Measurements from ENCODE around the gene TAS2R9. TPM values are rescaled to one million over a fixed set of nuclear protein-coding genes. Genes with fewer than 3 reads are reported as not detected.

The TAS2R9 gene
- total and polyA plus RNA-seq, 2 of the 13 experiments (the other 11 are each of a cell fraction or from before 2014, with no cell fraction given) = 0.11 TPM; not detected in 1

DNA sequence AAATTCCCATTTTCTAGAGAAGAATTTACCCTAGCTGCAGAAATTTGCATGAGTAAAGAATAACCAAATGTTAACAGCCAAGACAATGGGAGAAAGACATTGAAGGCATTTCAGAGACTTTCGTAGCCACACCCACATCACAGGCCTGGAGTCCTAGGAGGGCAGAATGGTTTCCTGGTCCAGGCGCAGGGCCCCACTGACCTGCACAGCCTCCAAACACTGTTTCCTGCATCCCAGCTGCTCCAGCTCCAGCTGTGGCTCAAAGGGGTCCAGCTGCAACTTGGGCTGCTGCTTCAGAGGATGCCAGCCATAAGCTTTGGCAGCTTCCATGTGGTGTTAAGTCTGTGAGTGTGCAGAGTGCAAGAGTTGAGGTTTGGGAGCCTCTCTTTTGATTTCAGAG, 45.8 kb upstream of the TAS2R9 start:
- no TSS peak for BruUV-seq (replicated peaks)
- H3K4me1 ChIP-seq (ENCODE audit: insufficient read depth, low read length) = no peaks in the 10 kb centered on the region
- no peak overlapping the region for H3K27ac ChIP-seq (ENCODE audit: extremely low read length, insufficient read depth, low read length)
- H3K4me3 ChIP-seq (replicated peaks in 1 of 3; ENCODE audit: insufficient read depth in 1 of 3, low read depth in 2 of 3, low read length in 3 of 3) = no peak overlapping the region
- H3K27me3 ChIP-seq (ENCODE audit: control insufficient read depth in 1 of 2, insufficient read depth in 2 of 2, low read length in 2 of 2) = no peaks in the 10 kb centered on the region
- no peak overlapping the region for H3K9ac ChIP-seq (ENCODE audit: insufficient read depth, low read depth, low read length)
- intact Hi-C loops (cut with micrococcal nuclease; ENCODE audit: unreplicated experiment) (no loop called here), in situ Hi-C loops (cut with HindIII; ENCODE audit: extremely low pct_ligation_motif_present, low pct_unique_long_range_greater_than_20kb) (no loop called here)
- H4K20me1 ChIP-seq (ENCODE audit: insufficient read depth, low read length) = no peaks in the 10 kb centered on the region
- peaks cover 27% of the 10 kb centered on the region for H3K9me3 ChIP-seq (ENCODE audit: low read length)
- no peak overlapping the region for H2AFZ ChIP-seq (ENCODE audit: low read length)
- no peak overlapping the region for H3K4me2 ChIP-seq (ENCODE audit: low read depth, low read length)
- H3K36me3 ChIP-seq (replicated peaks in 1 of 2; ENCODE audit: control insufficient read depth in 1 of 2, insufficient read depth in 2 of 2, low read length in 2 of 2) = peaks cover 7 to 26% of the 10 kb centered on the region in 2 experiments; a peak in 4 of 5 replicates
- WGBS (ENCODE audit: low lambda C conversion rate) = 90% methylated on average over 1 of the region's 2 CpGs
- CTCF ChIA-PET (ENCODE audit: low intra/inter-chr PET ratio, low total read pairs) = no interaction called here
- ATAC-seq (no peak), DNase-seq (ENCODE audit: low spot score) (no peak), FAIRE-seq (no peak)
- POLR2A ChIA-PET = no interaction called here
- H3K79me2 ChIP-seq (ENCODE audit: insufficient read depth, low read length) = no peaks in the 10 kb centered on the region
- TF ChIP-seq MEIS2 (CRISPR knock-in tag; IDR thresholded peaks at IDR 0.05) (no peak), SYNCRIP (IDR thresholded peaks at IDR 0.05; ENCODE audit: insufficient read depth, low read depth, low read length) (no peak), RORA (CRISPR knock-in tag; IDR thresholded peaks at IDR 0.05) (no peak), BRCA1 (CRISPR knock-in tag; IDR thresholded peaks at IDR 0.05) (no peak), NR1H2 (CRISPR knock-in tag; IDR thresholded peaks at IDR 0.05; ENCODE audit: borderline replicate concordance, low read depth) (no peak), NKX3-1 (CRISPR knock-in tag; IDR thresholded peaks at IDR 0.05) (no peak), SMAD3 (CRISPR knock-in tag; IDR thresholded peaks at IDR 0.05) (no peak), CREB1 (IDR thresholded peaks at IDR 0.05) (no peak), CREB1 (CRISPR knock-in tag; IDR thresholded peaks at IDR 0.05) (no peak), SMYD3 (CRISPR knock-in tag; IDR thresholded peaks at IDR 0.05) (no peak), SMAD1 (CRISPR knock-in tag; IDR thresholded peaks at IDR 0.05; ENCODE audit: borderline replicate concordance, low read depth) (no peak)
- TF ChIP-seq, protein P1, sequence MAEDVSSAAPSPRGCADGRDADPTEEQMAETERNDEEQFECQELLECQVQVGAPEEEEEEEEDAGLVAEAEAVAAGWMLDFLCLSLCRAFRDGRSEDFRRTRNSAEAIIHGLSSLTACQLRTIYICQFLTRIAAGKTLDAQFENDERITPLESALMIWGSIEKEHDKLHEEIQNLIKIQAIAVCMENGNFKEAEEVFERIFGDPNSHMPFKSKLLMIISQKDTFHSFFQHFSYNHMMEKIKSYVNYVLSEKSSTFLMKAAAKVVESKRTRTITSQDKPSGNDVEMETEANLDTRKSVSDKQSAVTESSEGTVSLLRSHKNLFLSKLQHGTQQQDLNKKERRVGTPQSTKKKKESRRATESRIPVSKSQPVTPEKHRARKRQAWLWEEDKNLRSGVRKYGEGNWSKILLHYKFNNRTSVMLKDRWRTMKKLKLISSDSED (CRISPR knock-in tag; IDR thresholded peaks at IDR 0.05) = no peak
- TF ChIP-seq, protein P2, sequence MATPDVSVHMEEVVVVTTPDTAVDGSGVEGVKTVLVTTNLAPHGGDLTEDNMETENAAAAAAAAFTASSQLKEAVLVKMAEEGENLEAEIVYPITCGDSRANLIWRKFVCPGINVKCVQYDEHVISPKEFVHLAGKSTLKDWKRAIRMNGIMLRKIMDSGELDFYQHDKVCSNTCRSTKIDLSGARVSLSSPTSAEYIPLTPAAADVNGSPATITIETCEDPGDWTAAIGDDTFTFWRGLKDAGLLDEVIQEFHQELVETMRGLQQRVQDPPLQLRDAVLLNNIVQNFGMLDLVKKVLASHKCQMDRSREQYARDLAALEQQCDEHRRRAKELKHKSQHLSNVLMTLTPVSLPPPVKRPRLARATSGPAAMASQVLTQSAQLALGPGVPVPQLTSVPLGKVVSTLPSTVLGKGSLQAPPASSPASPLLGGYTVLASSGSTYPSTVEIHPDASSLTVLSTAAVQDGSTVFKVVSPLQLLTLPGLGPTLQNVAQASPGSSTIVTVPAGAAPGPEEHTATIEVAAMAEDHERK (CRISPR knock-in tag; IDR thresholded peaks at IDR 0.05; ENCODE audit: low read depth) = no peak
- TF ChIP-seq, protein P3, sequence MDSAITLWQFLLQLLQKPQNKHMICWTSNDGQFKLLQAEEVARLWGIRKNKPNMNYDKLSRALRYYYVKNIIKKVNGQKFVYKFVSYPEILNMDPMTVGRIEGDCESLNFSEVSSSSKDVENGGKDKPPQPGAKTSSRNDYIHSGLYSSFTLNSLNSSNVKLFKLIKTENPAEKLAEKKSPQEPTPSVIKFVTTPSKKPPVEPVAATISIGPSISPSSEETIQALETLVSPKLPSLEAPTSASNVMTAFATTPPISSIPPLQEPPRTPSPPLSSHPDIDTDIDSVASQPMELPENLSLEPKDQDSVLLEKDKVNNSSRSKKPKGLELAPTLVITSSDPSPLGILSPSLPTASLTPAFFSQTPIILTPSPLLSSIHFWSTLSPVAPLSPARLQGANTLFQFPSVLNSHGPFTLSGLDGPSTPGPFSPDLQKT (CRISPR knock-in tag; IDR thresholded peaks at IDR 0.05; ENCODE audit: borderline replicate concordance) = no peak
- TF ChIP-seq, protein P4, sequence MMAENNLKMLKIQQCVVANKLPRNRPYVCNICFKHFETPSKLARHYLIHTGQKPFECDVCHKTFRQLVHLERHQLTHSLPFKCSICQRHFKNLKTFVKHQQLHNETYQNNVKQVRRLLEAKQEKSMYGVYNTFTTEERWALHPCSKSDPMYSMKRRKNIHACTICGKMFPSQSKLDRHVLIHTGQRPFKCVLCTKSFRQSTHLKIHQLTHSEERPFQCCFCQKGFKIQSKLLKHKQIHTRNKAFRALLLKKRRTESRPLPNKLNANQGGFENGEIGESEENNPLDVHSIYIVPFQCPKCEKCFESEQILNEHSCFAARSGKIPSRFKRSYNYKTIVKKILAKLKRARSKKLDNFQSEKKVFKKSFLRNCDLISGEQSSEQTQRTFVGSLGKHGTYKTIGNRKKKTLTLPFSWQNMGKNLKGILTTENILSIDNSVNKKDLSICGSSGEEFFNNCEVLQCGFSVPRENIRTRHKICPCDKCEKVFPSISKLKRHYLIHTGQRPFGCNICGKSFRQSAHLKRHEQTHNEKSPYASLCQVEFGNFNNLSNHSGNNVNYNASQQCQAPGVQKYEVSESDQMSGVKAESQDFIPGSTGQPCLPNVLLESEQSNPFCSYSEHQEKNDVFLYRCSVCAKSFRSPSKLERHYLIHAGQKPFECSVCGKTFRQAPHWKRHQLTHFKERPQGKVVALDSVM (CRISPR knock-in tag; IDR thresholded peaks at IDR 0.05) = no peak
- TF ChIP-seq, protein P5, sequence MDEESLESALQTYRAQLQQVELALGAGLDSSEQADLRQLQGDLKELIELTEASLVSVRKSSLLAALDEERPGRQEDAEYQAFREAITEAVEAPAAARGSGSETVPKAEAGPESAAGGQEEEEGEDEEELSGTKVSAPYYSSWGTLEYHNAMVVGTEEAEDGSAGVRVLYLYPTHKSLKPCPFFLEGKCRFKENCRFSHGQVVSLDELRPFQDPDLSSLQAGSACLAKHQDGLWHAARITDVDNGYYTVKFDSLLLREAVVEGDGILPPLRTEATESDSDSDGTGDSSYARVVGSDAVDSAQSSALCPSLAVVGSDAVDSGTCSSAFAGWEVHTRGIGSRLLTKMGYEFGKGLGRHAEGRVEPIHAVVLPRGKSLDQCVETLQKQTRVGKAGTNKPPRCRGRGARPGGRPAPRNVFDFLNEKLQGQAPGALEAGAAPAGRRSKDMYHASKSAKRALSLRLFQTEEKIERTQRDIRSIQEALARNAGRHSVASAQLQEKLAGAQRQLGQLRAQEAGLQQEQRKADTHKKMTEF (CRISPR knock-in tag; IDR thresholded peaks at IDR 0.05) = no peak
- TF ChIP-seq, protein P6, sequence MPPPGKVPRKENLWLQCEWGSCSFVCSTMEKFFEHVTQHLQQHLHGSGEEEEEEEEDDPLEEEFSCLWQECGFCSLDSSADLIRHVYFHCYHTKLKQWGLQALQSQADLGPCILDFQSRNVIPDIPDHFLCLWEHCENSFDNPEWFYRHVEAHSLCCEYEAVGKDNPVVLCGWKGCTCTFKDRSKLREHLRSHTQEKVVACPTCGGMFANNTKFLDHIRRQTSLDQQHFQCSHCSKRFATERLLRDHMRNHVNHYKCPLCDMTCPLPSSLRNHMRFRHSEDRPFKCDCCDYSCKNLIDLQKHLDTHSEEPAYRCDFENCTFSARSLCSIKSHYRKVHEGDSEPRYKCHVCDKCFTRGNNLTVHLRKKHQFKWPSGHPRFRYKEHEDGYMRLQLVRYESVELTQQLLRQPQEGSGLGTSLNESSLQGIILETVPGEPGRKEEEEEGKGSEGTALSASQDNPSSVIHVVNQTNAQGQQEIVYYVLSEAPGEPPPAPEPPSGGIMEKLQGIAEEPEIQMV (CRISPR knock-in tag; IDR thresholded peaks at IDR 0.05; ENCODE audit: low read depth) = no peak
